ENCODE data around the gene CUL1.
"Not testable (repeated sequence)": the region's sequence is repeated elsewhere in the genome, so short reads cannot be mapped to it uniquely, and the experiment has no call there.

CUL1 gene

DNA sequence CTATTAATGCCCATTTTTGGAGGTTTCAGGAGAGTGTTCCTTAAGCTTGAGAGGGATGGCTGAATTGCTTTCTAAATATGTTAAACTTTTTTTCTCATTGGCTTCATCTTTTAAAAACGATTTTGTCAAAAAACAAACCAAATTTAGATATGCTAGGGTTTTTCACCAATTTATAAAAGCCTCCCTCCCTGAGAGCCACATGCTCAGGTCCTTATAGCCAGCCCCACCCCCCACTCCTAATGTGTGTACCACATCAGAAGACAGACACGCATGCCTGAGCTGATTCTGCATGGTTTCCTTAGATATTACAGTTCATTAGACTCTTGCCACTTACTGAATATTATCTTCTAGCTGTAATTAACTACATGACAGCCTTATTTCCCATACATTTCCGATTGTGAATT is 2.0 kb downstream of the CUL1 start:
- TF ChIP-seq, protein P1, sequence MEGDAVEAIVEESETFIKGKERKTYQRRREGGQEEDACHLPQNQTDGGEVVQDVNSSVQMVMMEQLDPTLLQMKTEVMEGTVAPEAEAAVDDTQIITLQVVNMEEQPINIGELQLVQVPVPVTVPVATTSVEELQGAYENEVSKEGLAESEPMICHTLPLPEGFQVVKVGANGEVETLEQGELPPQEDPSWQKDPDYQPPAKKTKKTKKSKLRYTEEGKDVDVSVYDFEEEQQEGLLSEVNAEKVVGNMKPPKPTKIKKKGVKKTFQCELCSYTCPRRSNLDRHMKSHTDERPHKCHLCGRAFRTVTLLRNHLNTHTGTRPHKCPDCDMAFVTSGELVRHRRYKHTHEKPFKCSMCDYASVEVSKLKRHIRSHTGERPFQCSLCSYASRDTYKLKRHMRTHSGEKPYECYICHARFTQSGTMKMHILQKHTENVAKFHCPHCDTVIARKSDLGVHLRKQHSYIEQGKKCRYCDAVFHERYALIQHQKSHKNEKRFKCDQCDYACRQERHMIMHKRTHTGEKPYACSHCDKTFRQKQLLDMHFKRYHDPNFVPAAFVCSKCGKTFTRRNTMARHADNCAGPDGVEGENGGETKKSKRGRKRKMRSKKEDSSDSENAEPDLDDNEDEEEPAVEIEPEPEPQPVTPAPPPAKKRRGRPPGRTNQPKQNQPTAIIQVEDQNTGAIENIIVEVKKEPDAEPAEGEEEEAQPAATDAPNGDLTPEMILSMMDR (IDR thresholded peaks at IDR 0.05; ENCODE audit: low read length, missing control alignments), result no peak
- DNase-seq (ENCODE audit: low read depth), result peak; percentile 40
- peak overlapping the region; percentile 79 for H3K4me3 ChIP-seq (replicated peaks; ENCODE audit: low read depth, low read length)

DNA sequence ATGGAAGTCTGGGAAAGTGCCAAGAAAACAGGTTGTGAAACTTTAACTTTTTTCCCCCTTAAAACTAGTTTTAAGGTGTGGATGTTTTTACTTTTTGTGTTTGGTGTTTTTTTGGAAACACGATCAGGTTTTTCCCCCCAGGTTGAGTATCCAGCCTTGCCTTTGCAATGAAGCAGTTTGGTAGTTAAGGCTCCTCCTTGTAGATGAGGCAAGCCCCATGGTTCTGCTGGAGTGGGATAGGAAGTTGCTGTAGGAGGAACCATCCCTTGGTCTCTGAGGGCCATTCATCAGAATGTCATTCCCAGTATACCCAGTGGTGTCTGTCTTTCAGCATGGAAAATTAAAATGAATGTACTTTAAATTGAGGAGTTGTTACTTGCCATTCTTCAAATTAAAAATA is 2.7 kb downstream of the CUL1 start:
- peak; percentile 43 for DNase-seq (ENCODE audit: low read depth)
- H3K4me3 ChIP-seq (replicated peaks; ENCODE audit: low read depth, low read length), result peak overlapping the region; percentile 79
- TF ChIP-seq, protein P1 (IDR thresholded peaks at IDR 0.05; ENCODE audit: low read length, missing control alignments), result no peak

- TF ChIP-seq, protein P1 (IDR thresholded peaks at IDR 0.05; ENCODE audit: low read length, missing control alignments), result no peak
- no peak for DNase-seq (ENCODE audit: low read depth)
- no peak overlapping the region for H3K4me3 ChIP-seq (replicated peaks; ENCODE audit: low read depth, low read length)
Observed at GRCh38 chr7:148702876-148703670, 4.4 kb downstream of the CUL1 start.

GRCh38 chr7:148703671-148703962 is 4.9 kb downstream of the CUL1 start:
- not testable (repeated sequence) for H3K4me3 ChIP-seq (replicated peaks; ENCODE audit: low read depth, low read length); DNase-seq (ENCODE audit: low read depth)

DNA sequence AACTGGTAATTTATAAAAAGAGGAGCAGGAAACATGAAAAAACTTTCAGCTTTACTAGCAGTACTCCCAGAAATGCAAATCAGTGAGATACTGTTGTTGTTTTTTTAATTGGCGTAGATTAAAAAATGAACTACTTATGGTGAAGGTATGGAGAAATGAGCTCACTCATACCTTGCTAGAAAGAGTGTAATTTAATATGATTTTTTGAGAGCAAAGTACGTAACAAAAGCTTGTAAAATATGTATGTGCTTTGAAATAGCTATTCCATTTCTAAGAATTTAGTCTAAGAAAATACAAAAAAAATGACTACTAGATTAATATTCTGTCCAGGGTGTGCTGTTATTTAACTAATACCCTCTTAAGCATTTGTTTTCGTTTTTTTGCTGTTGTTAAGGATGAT is 5.5 kb downstream of the CUL1 start:
- no peak overlapping the region for H3K4me3 ChIP-seq (replicated peaks; ENCODE audit: low read depth, low read length)
- TF ChIP-seq, protein P1 (IDR thresholded peaks at IDR 0.05; ENCODE audit: low read length, missing control alignments), result no peak
- DNase-seq (ENCODE audit: low read depth), result no peak

GRCh38 chr7:148704970-148705369 is 6.3 kb downstream of the CUL1 start:
- TF ChIP-seq, protein P1 (IDR thresholded peaks at IDR 0.05; ENCODE audit: low read length, missing control alignments), result no peak
- no peak for DNase-seq (ENCODE audit: low read depth)
- H3K4me3 ChIP-seq (replicated peaks; ENCODE audit: low read depth, low read length), result no peak overlapping the region

DNA sequence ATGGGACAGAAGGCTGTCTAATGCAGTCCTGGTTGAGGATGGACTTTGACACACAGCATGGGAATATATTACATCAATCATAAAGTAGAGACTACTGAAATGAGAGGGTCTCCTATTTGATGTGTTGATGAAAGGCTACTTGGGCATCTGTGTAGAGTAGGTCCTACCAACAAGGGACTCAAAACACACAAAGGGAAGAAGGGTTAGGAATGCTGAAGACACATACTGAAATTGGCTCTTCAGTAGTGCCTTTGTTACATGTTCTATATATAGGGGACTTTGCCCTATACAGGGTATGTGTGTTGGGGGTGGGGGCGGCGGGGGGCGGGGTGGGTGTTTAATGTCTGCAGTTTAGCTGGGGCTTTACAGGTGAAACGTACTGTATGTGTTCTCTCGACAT is 7.7 kb downstream of the CUL1 start:
- TF ChIP-seq, protein P1 (IDR thresholded peaks at IDR 0.05; ENCODE audit: low read length, missing control alignments), result no peak
- H3K4me3 ChIP-seq (replicated peaks; ENCODE audit: low read depth, low read length), result no peak overlapping the region
- DNase-seq (ENCODE audit: low read depth), result no peak
